ENCODE data around the gene AMER2.

DNA sequence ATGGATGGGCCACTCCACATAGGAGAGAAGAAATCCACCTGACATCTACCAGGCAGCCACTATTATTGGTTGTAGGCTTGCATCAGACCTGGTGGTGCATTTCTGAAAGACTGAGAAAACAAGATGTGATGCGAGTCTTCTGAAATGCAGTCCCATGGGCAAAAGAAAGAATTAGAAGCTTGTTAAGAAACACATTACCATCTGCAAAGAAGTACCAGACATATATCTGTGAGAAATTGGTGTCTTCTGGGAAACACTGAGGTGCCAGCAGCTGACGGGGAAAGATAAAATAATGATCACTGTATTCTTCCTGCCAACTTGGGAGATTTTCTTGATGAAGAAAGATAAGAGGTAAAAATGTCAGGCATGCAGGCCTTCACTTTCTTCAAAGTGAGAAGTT, 14.4 kb downstream of the AMER2 start:
- TF ChIP-seq, protein P1, sequence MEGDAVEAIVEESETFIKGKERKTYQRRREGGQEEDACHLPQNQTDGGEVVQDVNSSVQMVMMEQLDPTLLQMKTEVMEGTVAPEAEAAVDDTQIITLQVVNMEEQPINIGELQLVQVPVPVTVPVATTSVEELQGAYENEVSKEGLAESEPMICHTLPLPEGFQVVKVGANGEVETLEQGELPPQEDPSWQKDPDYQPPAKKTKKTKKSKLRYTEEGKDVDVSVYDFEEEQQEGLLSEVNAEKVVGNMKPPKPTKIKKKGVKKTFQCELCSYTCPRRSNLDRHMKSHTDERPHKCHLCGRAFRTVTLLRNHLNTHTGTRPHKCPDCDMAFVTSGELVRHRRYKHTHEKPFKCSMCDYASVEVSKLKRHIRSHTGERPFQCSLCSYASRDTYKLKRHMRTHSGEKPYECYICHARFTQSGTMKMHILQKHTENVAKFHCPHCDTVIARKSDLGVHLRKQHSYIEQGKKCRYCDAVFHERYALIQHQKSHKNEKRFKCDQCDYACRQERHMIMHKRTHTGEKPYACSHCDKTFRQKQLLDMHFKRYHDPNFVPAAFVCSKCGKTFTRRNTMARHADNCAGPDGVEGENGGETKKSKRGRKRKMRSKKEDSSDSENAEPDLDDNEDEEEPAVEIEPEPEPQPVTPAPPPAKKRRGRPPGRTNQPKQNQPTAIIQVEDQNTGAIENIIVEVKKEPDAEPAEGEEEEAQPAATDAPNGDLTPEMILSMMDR (IDR thresholded peaks at IDR 0.05) = no peak
- no peak for TF ChIP-seq ZFX (IDR thresholded peaks at IDR 0.05; ENCODE audit: borderline replicate concordance)
